H1 (cell line): ENCODE measurements around the gene FADS6. TPM values are rescaled to one million over a fixed set of nuclear protein-coding genes. Genes with fewer than 3 reads are reported as not detected.
A peak's percentile ranks its signal among the peaks of the same experiment; 100 is the strongest.

Source experiments
- CTCF ChIA-PET: fragments of 300-600 bp; sonication (Branson Sonifier 250); formaldehyde crosslinking; loops from one replicate; lab custom pipeline; 2021; ENCODE audit not compliant: partially characterized antibody; lab: Charles Lee
- POLR2A ChIA-PET: fragments of 300-600 bp; sonication (Branson Sonifier 250); formaldehyde crosslinking; loops from one replicate; lab custom pipeline; 2021; ENCODE audit warnings: inconsistent platforms; ENCODE audit not compliant: partially characterized antibody; lab: Charles Lee
- DNase-seq, 2 experiments: peaks; one replicate each; pipeline versions ENCODE4 v3.0.0 to v3.0.0-alpha.2; 2010 to 2022; ENCODE audit warnings: low spot score in 2 of 2, low read depth in 1 of 2, mixed read lengths in 1 of 2
- FAIRE-seq: peaks from 2 replicates; lab custom pipeline; 2011; peaks lifted over from hg19 to GRCh38; lab: Jason Lieb, UNC
- H2AFZ ChIP-seq: 2 replicates; pipeline ENCODE4 v1.8.1; 2012; ENCODE audit warnings: low read length, inconsistent platforms
- H2AK5ac ChIP-seq: 2 replicates; pipeline ENCODE4 v1.6.1; 2013; ENCODE audit warnings: low read depth, low read length
- H2BK120ac ChIP-seq: replicated peaks from 2 replicates; pipeline ENCODE3; 2013; ENCODE audit warnings: low read depth, low read length, inconsistent platforms
- H2BK12ac ChIP-seq: 2 replicates; pipeline ENCODE4 v1.6.1; 2013; ENCODE audit warnings: low read depth, low read length
- H2BK15ac ChIP-seq: 2 replicates; pipeline ENCODE4 v1.6.1; 2013; ENCODE audit warnings: low read length
- H2BK20ac ChIP-seq: 2 replicates; pipeline ENCODE4 v1.6.1; 2013; ENCODE audit warnings: low read length
- H2BK5ac ChIP-seq: 2 replicates; pipeline ENCODE4 v1.6.1; 2013; ENCODE audit warnings: low read depth, low read length
- H3K14ac ChIP-seq: 2 replicates; pipeline ENCODE4 v1.6.1; 2013; ENCODE audit warnings: inconsistent platforms; ENCODE audit not compliant: insufficient read length
- H3K18ac ChIP-seq: 2 replicates; pipeline ENCODE4 v1.6.1; 2013; ENCODE audit warnings: low read length; ENCODE audit errors: extremely low read depth
- H3K23ac ChIP-seq: 2 replicates; pipeline ENCODE4 v1.6.1; 2013; ENCODE audit warnings: inconsistent platforms; ENCODE audit not compliant: insufficient read length
- H3K23me2 ChIP-seq: 2 replicates; pipeline ENCODE4 v1.6.1; 2013; ENCODE audit warnings: low read depth, low read length
- H3K27ac ChIP-seq: 2 replicates; pipeline ENCODE4 v1.6.1; 2011; ENCODE audit warnings: low read depth, low read length, inconsistent platforms
- H3K27me3 ChIP-seq, 4 experiments: replicated peaks in 1 of 4; 1 replicate in 1 of 4; 2 replicates in 3 of 4; pipeline versions ENCODE4 v1.6.1 to v1.8.1; 2011 to 2013; ENCODE audit warnings: low read length in 3 of 4, mild to moderate bottlenecking in 3 of 4, inconsistent platforms in 2 of 4, mixed read lengths in 2 of 4, moderate library complexity in 1 of 4; ENCODE audit not compliant: control insufficient read depth in 3 of 4, insufficient read depth in 3 of 4; ENCODE audit errors: extremely low read depth in 1 of 4
- H3K36me3 ChIP-seq, 4 experiments: 2 replicates each; pipeline versions ENCODE4 v1.6.1 to v1.8.1; 2011 to 2013; ENCODE audit warnings: mild to moderate bottlenecking in 4 of 4, low read length in 3 of 4, moderate library complexity in 2 of 4, control low read depth in 1 of 4, inconsistent platforms in 1 of 4; ENCODE audit not compliant: insufficient read depth in 4 of 4, control insufficient read depth in 2 of 4
- H3K4ac ChIP-seq: replicated peaks from 2 replicates; pipeline ENCODE3; 2013; ENCODE audit warnings: low read length, low read depth, mixed read lengths, inconsistent platforms; ENCODE audit not compliant: insufficient read length
- H3K4me1 ChIP-seq, 4 experiments: replicated peaks in 1 of 4; 1 replicate in 1 of 4; 2 replicates in 3 of 4; pipeline versions ENCODE4 v1.6.1 to v1.8.1; 2011 to 2013; ENCODE audit warnings: low read length in 3 of 4, inconsistent platforms in 2 of 4, mixed read lengths in 1 of 4; ENCODE audit not compliant: insufficient read depth in 4 of 4, control insufficient read depth in 3 of 4
- H3K4me2 ChIP-seq, 2 experiments: 2 replicates each; pipeline versions ENCODE4 v1.6.1 to v1.8.1; 2011 to 2013; ENCODE audit warnings: low read depth in 2 of 2, low read length in 2 of 2, control low read depth in 1 of 2, inconsistent platforms in 1 of 2, mild to moderate bottlenecking in 1 of 2; ENCODE audit not compliant: insufficient read depth in 1 of 2
- H3K4me3 ChIP-seq, 4 experiments: fragments of 200-600, 300-600 bp in 1 of 4; sonication (generic), shearing (Covaris generic), sonication (Bioruptor Twin) in 1 of 4; 2 replicates each; pipeline versions ENCODE4 v1.5.1 to v1.8.1; 2011 to 2016; ENCODE audit warnings: low read length in 4 of 4, low read depth in 3 of 4, control low read depth in 2 of 4, inconsistent platforms in 2 of 4, mild to moderate bottlenecking in 2 of 4, mixed read lengths in 1 of 4, moderate library complexity in 1 of 4; ENCODE audit not compliant: insufficient read depth in 2 of 4; ENCODE audit errors: extremely low read depth in 1 of 4
- H3K56ac ChIP-seq: replicated peaks from 2 replicates; pipeline ENCODE3; 2013; ENCODE audit warnings: low read depth, mild to moderate bottlenecking, mixed read lengths, low read length, inconsistent platforms; ENCODE audit not compliant: insufficient read length
- H3K79me1 ChIP-seq: 2 replicates; pipeline ENCODE4 v1.6.1; 2013; ENCODE audit warnings: low read depth, low read length, control low read depth
- H3K79me2 ChIP-seq, 2 experiments: 2 replicates each; pipeline versions ENCODE4 v1.6.1 to v1.8.1; 2012 to 2013; ENCODE audit warnings: low read length in 2 of 2, mild to moderate bottlenecking in 2 of 2, inconsistent platforms in 1 of 2; ENCODE audit not compliant: insufficient read depth in 2 of 2, control insufficient read depth in 1 of 2
- H3K9ac ChIP-seq, 4 experiments: replicated peaks in 1 of 4; 1 replicate in 1 of 4; 2 replicates in 3 of 4; pipeline versions ENCODE4 v1.6.1 to v1.8.1; 2011 to 2013; ENCODE audit warnings: low read depth in 3 of 4, low read length in 3 of 4, control low read depth in 2 of 4, mild to moderate bottlenecking in 2 of 4, moderate library complexity in 2 of 4, inconsistent platforms in 1 of 4; ENCODE audit errors: extremely low read depth in 1 of 4
- H3K9me3 ChIP-seq, 2 experiments: 2 replicates each; pipeline versions ENCODE4 v1.6.1 to v1.8.1; 2012 to 2013; ENCODE audit warnings: mild to moderate bottlenecking in 2 of 2, moderate library complexity in 2 of 2, control low read depth in 1 of 2, inconsistent platforms in 1 of 2, low read depth in 1 of 2, low read length in 1 of 2, mixed read lengths in 1 of 2; ENCODE audit not compliant: insufficient read depth in 2 of 2
- H4K20me1 ChIP-seq, 2 experiments: replicated peaks in 1 of 2; 2 replicates each; pipeline versions ENCODE3 to v1.8.1; 2011 to 2013; ENCODE audit warnings: inconsistent platforms in 2 of 2, low read length in 2 of 2, mild to moderate bottlenecking in 1 of 2; ENCODE audit not compliant: insufficient read depth in 2 of 2, control insufficient read depth in 1 of 2
- H4K5ac ChIP-seq: 2 replicates; pipeline ENCODE4 v1.6.1; 2013; ENCODE audit warnings: low read length, low read depth, mixed read lengths, inconsistent platforms; ENCODE audit not compliant: insufficient read length
- H4K8ac ChIP-seq: 2 replicates; pipeline ENCODE4 v1.8.0; 2013; ENCODE audit warnings: mild to moderate bottlenecking, moderate library complexity, low read length, inconsistent platforms; ENCODE audit not compliant: insufficient read depth; ENCODE audit errors: extremely low read depth
- H4K91ac ChIP-seq: replicated peaks from 2 replicates; pipeline ENCODE3; 2013; ENCODE audit warnings: low read length, mixed read lengths, inconsistent platforms; ENCODE audit not compliant: insufficient read length
- ASH2L ChIP-seq: fragments of 200-600, 300-600 bp; sonication (generic); IDR thresholded peaks from one replicate; pipeline ENCODE4 v1.7.1; 2017; ENCODE audit warnings: low read length
- CREB1 ChIP-seq: IDR thresholded peaks from 2 replicates; pipeline ENCODE4 v1.6.1; 2012; ENCODE audit warnings: inconsistent platforms
- EGR1 ChIP-seq: IDR thresholded peaks from 2 replicates; pipeline ENCODE4 v1.6.1; 2011; ENCODE audit warnings: low read depth, low read length, borderline replicate concordance
- HDAC2 ChIP-seq, 2 experiments: fragments of 300-600 bp in 1 of 2; sonication (generic) in 1 of 2; IDR thresholded peaks; 2 replicates each; pipeline ENCODE4 v1.6.1; 2011 to 2012; ENCODE audit warnings: low read depth in 2 of 2, low read length in 2 of 2, mild to moderate bottlenecking in 2 of 2, moderate library complexity in 2 of 2, borderline replicate concordance in 1 of 2, inconsistent platforms in 1 of 2
- NRF1 ChIP-seq: IDR thresholded peaks from 2 replicates; pipeline ENCODE4 v1.6.1; 2011; ENCODE audit warnings: mild to moderate bottlenecking, low read depth, low read length, improper control_type of control experiment
- POLR2A ChIP-seq, 2 experiments: IDR thresholded peaks; 1 replicate in 1 of 2; 2 replicates in 1 of 2; pipeline ENCODE4 v1.6.1; 2011; ENCODE audit warnings: low read depth in 2 of 2, low read length in 2 of 2, mild to moderate bottlenecking in 2 of 2; ENCODE audit errors: control extremely low read depth in 1 of 2
- SAP30 ChIP-seq: fragments of 300-600 bp; sonication (generic); IDR thresholded peaks from 2 replicates; pipeline ENCODE4 v1.7.1; 2012; ENCODE audit warnings: low read length, moderate library complexity, mild to moderate bottlenecking, inconsistent platforms; ENCODE audit not compliant: insufficient read depth, insufficient replicate concordance
- SUZ12 ChIP-seq: fragments of 200-600 bp; sonication (generic); IDR thresholded peaks from 2 replicates; pipeline ENCODE4 v1.6.1; 2012; ENCODE audit warnings: mild to moderate bottlenecking, inconsistent platforms, low read length, moderate library complexity, mixed read lengths
- WGBS, 2 experiments: shearing (Covaris generic) in 1 of 2; methylation state at CpG; one replicate each; pipeline versions ENCODE4 v1.1.6 to v1.1.7; 2013 to 2015; ENCODE audit warnings: low lambda C conversion rate in 2 of 2, mixed read lengths in 2 of 2, inconsistent platforms in 1 of 2, low coverage in 1 of 2, missing lambda C conversion rate in 1 of 2; ENCODE audit not compliant: insufficient replicate concordance in 2 of 2, insufficient coverage in 1 of 2, insufficient read length in 1 of 2; ENCODE audit errors: extremely low coverage in 1 of 2, missing lambda C conversion rate in 1 of 2; 5-methylcytosine and 5-hydroxymethylcytosine counted together
- polyA plus RNA-seq, 7 experiments: library from polyadenylated mRNA; depleted of rRNA in 3 of 7; stranded (reverse) in 5 of 7; unstranded in 2 of 7; fragments of >200 nt in 5 of 7; fragments of 200-250 nt in 2 of 7; gene quantifications; 1 replicate in 5 of 7; 2 replicates in 1 of 7; 4 replicates in 1 of 7; pipeline versions ENCODE4 v1.2.1 to v1.2.3, GENCODE V29; 2011 to 2013; ENCODE audit warnings: missing spikeins in 2 of 7, mixed read lengths in 2 of 7
- total RNA-seq: library from RNA; stranded (reverse); fragmentation: NEBNext Ultra II Directional; extraction: Animal tissue kit (Norgen Biotek cat#: 25700); gene quantifications from 2 replicates; pipeline ENCODE4 v1.2.1, GENCODE V29; 2021
- TF ChIP-seq, protein P1 (sequence below): IDR thresholded peaks from 2 replicates; pipeline ENCODE4 v1.6.1; 2012; ENCODE audit warnings: inconsistent platforms

The FADS6 gene
- total and polyA plus RNA-seq, 2 of the 8 experiments (the other 6 are each of a cell fraction or from before 2014, with no cell fraction given) = 0.56 to 2.5 TPM

DNA sequence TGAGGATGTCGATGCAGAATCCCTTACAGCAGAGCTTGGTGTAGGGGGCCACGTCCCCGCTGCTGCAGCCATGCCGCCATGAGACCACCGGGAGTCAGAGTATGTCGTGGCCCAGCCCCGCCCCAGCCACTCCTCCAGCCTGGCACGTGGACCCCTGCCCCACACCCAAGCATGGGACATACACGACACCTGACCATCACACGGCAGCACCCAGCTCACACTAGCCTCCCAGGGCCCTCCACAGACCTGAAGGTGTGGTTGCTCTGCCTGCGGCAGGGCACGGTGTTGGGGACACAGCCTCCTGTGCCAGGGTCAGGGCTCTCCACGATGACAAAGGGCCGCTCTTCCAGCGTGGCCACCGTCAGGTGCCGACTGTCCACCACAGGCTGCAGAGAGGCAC, 43.1 kb downstream of the FADS6 start:
- no peak overlapping the region for H3K18ac ChIP-seq
- H2AFZ ChIP-seq = no peak overlapping the region

More for the DNA sequence above, 43.1 kb downstream of the FADS6 start:
- Histone ChIP-seq H3K23ac (no peak overlapping the region), H3K14ac (no peak overlapping the region), H2BK120ac (no peak overlapping the region), H3K27ac (no peak overlapping the region), H3K4ac (no peak overlapping the region), H2BK5ac (no peak overlapping the region), H3K79me2 (no peaks in the 10 kb centered on the region)
- no peak for DNase-seq
- TF ChIP-seq SUZ12 (no peak), POLR2A (IDR thresholded peaks at IDR 0.05; ENCODE audit: control extremely low read depth in 1 of 2, low read depth in 2 of 2, low read length in 2 of 2) (no peak), SAP30 (no peak), CREB1 (no peak), HDAC2 (IDR thresholded peaks at IDR 0.05; ENCODE audit: borderline replicate concordance in 1 of 2, low read depth in 2 of 2, low read length in 2 of 2) (no peak), EGR1 (no peak), ASH2L (no peak), NRF1 (no peak)
- TF ChIP-seq, protein P1, sequence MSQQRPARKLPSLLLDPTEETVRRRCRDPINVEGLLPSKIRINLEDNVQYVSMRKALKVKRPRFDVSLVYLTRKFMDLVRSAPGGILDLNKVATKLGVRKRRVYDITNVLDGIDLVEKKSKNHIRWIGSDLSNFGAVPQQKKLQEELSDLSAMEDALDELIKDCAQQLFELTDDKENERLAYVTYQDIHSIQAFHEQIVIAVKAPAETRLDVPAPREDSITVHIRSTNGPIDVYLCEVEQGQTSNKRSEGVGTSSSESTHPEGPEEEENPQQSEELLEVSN = no peak
- TF ChIP-seq, all 59 proteins: peak for 0
- Histone ChIP-seq H2AK5ac (no peak overlapping the region), H2BK12ac (no peak overlapping the region), H4K8ac (0 out of 2 replicates have a peak overlapping the region, but pooled peaks have one; percentile 47), H3K23me2 (peaks cover 4% of the 10 kb centered on the region; the same call in 1 of the 2 replicates), H4K91ac (no peak overlapping the region), H3K79me1 (no peaks in the 10 kb centered on the region), H3K4me2 (no peak overlapping the region), H3K56ac (no peak overlapping the region), H3K4me1 (peaks cover 0 to 7% (median 3%) of the 10 kb centered on the region in 4 experiments; a peak in 5 of 7 replicates), H3K27me3 (peaks cover 20 to 89% (median 69%) of the 10 kb centered on the region in 4 experiments), H3K36me3 (no peaks in the 10 kb centered on the region), H4K20me1 (peaks cover 9 to 13% of the 10 kb centered on the region in 2 experiments), H3K4me3 (no peak overlapping the region), H2BK20ac (no peak overlapping the region), H4K5ac (no peak overlapping the region), H3K9me3 (no peaks in the 10 kb centered on the region; a peak in 1 of 4 replicates), H3K9ac (no peak overlapping the region), H2BK15ac (0 out of 2 replicates have a peak overlapping the region, but pooled peaks have one; percentile 72)
- CTCF ChIA-PET = interaction anchor here (1.3 to 99.6 kb wide), 3 partner anchors 7 to 104 kb away, joined by 6 to 2981 read pairs (median 2981); partner anchors contain the start of genes FDXR, GRIN2C and NAT9
- no peak for FAIRE-seq
- POLR2A ChIA-PET = interaction anchor here (0.6 to 3.0 kb wide), 5 partner anchors 8 to 292 kb away, joined by 3 to 23 read pairs (median 4); no protein-coding TSS in a partner anchor
- 90% methylated on average over 15 of the region's 17 CpGs; no CpG with 5 or more reads in 1 of the 2 experiments for WGBS, 2 experiments
